Measurements from ENCODE around the gene SEMA7A.
"Not testable (repeated sequence)": the region's sequence is repeated elsewhere in the genome, so short reads cannot be mapped to it uniquely, and the experiment has no call there.

SEMA7A gene

DNA sequence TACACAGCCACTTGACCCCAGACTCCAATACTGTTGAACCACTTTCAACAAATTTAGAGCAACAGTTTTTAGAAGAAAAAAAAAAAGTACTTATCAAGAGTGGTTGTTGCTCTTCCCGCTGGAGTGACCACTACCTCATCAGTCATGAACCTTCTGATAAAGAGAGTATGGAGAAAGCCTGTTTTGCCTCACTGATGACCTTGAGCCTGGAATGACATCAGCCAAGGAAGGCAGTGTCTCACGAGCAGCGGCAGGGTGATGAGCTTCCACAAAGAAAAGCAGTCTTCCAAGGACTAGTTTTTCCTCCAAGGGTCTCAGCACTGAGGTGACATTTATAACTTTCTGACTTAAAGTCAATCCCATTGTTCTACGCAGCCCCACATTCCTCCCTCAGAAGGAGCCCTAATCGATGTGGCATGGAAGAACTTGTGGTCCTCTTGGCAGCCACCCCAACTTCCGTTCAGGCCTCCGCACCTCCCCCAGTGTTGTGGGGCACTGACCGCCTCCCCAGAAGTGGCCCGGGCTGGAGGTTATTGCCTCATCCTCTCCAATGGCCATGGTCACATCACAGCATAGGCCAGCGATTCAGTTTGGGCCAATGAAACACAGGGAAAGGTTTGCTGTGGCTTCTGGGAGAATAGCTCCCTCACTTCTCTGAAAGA is 64.5 kb downstream of the SEMA7A start:
- no peak for DNase-seq

GRCh38 chr15:74368121-74368520 is 65.6 kb downstream of the SEMA7A start:
- no peak for DNase-seq

GRCh38 chr15:74367296-74367854 is 66.4 kb downstream of the SEMA7A start, which contains the start of gene CYP11A1:
TSS of gene CYP11A1 (minus strand) at chr15:74367646. CDS start at chr15:74367585, 61 bp downstream.
- no peak for DNase-seq

GRCh38 chr15:74365598-74366445 is 67.9 kb downstream of the SEMA7A start:
- DNase-seq: no peak

DNA sequence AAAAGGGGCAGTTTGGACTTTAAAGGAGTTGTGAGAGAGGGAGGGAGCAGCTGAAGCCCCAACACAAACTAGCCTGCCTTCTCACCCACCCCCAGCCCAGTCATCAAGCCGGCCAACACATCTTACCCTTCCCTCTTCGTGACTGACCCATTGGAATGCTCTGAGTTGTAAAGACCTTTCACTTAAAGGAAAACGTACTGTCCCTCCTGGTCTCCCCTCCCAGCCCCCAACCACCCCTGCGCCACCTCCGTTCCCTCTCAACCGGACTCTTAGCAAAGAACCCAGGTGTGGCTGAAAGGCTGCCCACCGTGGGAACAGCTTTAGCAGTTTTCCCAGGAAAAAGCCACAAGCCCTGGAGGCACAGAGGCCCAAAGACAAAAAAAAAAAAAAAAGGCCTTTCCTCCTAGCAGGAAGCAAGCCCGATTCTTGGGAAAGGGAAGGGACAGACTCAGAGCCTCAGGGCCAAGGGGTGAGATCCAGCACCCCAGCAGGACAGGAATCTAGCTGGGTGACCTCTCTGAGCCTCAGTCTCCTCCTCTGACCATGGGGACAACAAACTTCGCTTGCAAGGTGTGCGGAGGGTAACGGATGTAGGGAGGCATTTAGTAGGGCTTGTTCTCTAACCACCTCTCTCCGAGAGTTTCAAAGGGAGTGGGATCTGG is 68.7 kb downstream of the SEMA7A start:
- DNase-seq: no peak

GRCh38 chr15:74362482-74362881 is 71.3 kb downstream of the SEMA7A start:
- no peak for DNase-seq

GRCh38 chr15:74360855-74361254 is 72.9 kb downstream of the SEMA7A start:
- DNase-seq: not testable (repeated sequence)

- DNase-seq: not testable (repeated sequence)
Measured at GRCh38 chr15:74359376-74359775, 74.4 kb downstream of the SEMA7A start.

Measured in hematopoietic multipotent progenitor cell treated with erythropoietin and hydrocortisone succinate and interleukin-3 and kit ligand, for 8 days (in vitro differentiated cells).